SK-N-SH (cell line): Measurements from ENCODE around the gene AFG3L2. TPM values are rescaled to one million over a fixed set of nuclear protein-coding genes. Genes with fewer than 3 reads are reported as not detected.

Experiments used
- CTCF ChIA-PET: fragments of 300-600, 350-600 bp; formaldehyde crosslinking; extraction: SDS; loops from one replicate; lab custom pipeline; 2021; lab: Yijun Ruan, JAX
- POLR2A ChIA-PET: fragments of 350-600 bp; sonication (Branson Sonifier 250); formaldehyde crosslinking; extraction: SDS; loops from one replicate; lab custom pipeline; 2020; ENCODE audit warnings: antibody characterized with exemption, inconsistent platforms; lab: Yijun Ruan, JAX
- DNase-seq: peaks from one replicate; pipeline ENCODE4 v3.0.0; 2012
- H2AFZ ChIP-seq: fragments of 200-600 bp; sonication (generic); 2 replicates; pipeline ENCODE4 v1.8.1; 2016; ENCODE audit warnings: antibody characterized with exemption, mild to moderate bottlenecking, low read depth
- H3F3A ChIP-seq: fragments of 200-600 bp; sonication (generic); replicated peaks from 2 replicates; pipeline ENCODE3; 2016; ENCODE audit warnings: antibody characterized with exemption, mild to moderate bottlenecking; ENCODE audit not compliant: insufficient read depth
- H3K27ac ChIP-seq, 2 experiments: fragments of 200-500 bp in 1 of 2; fragments of 200-600 bp in 1 of 2; sonication (Bioruptor generic) in 1 of 2; sonication (generic), shearing (Covaris generic) in 1 of 2; 2 replicates each; pipeline versions ENCODE4 v1.5.1 to v1.6.1; 2014 to 2016; ENCODE audit warnings: low read depth in 2 of 2, inconsistent platforms in 1 of 2, low read length in 1 of 2, mild to moderate bottlenecking in 1 of 2, mixed read lengths in 1 of 2
- H3K27me3 ChIP-seq: fragments of 200-600 bp; sonication (generic), shearing (Covaris generic); 2 replicates; pipeline ENCODE4 v1.6.1; 2016; ENCODE audit warnings: mixed run types; ENCODE audit not compliant: insufficient read depth
- H3K36me3 ChIP-seq, 2 experiments: fragments of 200-500 bp in 1 of 2; fragments of 200-600 bp in 1 of 2; sonication (Bioruptor generic) in 1 of 2; sonication (generic) in 1 of 2; replicated peaks in 1 of 2; 2 replicates each; pipeline versions ENCODE3 to v1.5.1; 2014 to 2016; ENCODE audit warnings: low read length in 1 of 2, mild to moderate bottlenecking in 1 of 2; ENCODE audit not compliant: insufficient read depth in 2 of 2, control insufficient read depth in 1 of 2
- H3K4me1 ChIP-seq, 2 experiments: fragments of 200-500 bp in 1 of 2; fragments of 200-600 bp in 1 of 2; sonication (Bioruptor generic) in 1 of 2; sonication (generic), shearing (Covaris generic) in 1 of 2; 2 replicates each; pipeline versions ENCODE4 v1.5.1 to v1.6.1; 2014 to 2016; ENCODE audit warnings: low read depth in 1 of 2, low read length in 1 of 2, mixed run types in 1 of 2; ENCODE audit not compliant: insufficient read depth in 2 of 2, control insufficient read depth in 1 of 2
- H3K4me2 ChIP-seq: fragments of 200-600 bp; sonication (generic), shearing (Covaris generic); 2 replicates; pipeline ENCODE4 v1.6.1; 2017; ENCODE audit warnings: mixed run types
- H3K4me3 ChIP-seq, 2 experiments: fragments of 200-500 bp in 1 of 2; fragments of 200-600 bp in 1 of 2; sonication (Bioruptor generic) in 1 of 2; sonication (generic), shearing (Covaris generic) in 1 of 2; 2 replicates each; pipeline versions ENCODE4 v1.5.1 to v1.8.1; 2014 to 2016; ENCODE audit warnings: low read depth in 2 of 2, inconsistent platforms in 1 of 2, low read length in 1 of 2, mild to moderate bottlenecking in 1 of 2, mixed read lengths in 1 of 2, moderate library complexity in 1 of 2
- H3K79me2 ChIP-seq: fragments of 200-600 bp; sonication (generic); 2 replicates; pipeline ENCODE4 v1.8.1; 2017; ENCODE audit warnings: mild to moderate bottlenecking; ENCODE audit not compliant: insufficient read depth
- H3K9ac ChIP-seq: fragments of 200-600 bp; sonication (generic); 2 replicates; pipeline ENCODE4 v1.6.1; 2017; ENCODE audit warnings: mixed run types
- H3K9me2 ChIP-seq: fragments of 200-600 bp; sonication (generic); 2 replicates; pipeline ENCODE4 v1.6.1; 2017; ENCODE audit warnings: mixed run types
- H3K9me3 ChIP-seq: fragments of 200-600 bp; sonication (generic); 2 replicates; pipeline ENCODE4 v1.6.1; 2017; ENCODE audit warnings: mixed run types, mild to moderate bottlenecking, moderate library complexity
- H4K20me1 ChIP-seq: fragments of 200-600 bp; sonication (generic); 2 replicates; pipeline ENCODE4 v1.6.1; 2017; ENCODE audit warnings: mild to moderate bottlenecking, mixed run types; ENCODE audit not compliant: insufficient read depth
- CHD2 ChIP-seq: fragments of 150-350 bp; IDR thresholded peaks from 2 replicates; pipeline ENCODE4 v1.6.1; 2018; ENCODE audit warnings: low read length; ENCODE audit not compliant: partially characterized antibody
- EP300 ChIP-seq, 2 experiments: IDR thresholded peaks; 2 replicates each; pipeline versions ENCODE4 v1.4.0 to v1.6.1; 2012; ENCODE audit warnings: borderline replicate concordance in 1 of 2, low read depth in 1 of 2, low read length in 1 of 2
- EZH2phosphoT487 ChIP-seq: fragments of 200-600 bp; sonication (generic); IDR thresholded peaks from 2 replicates; pipeline ENCODE4 v1.6.1; 2017; ENCODE audit warnings: low read depth, mixed run types, mild to moderate bottlenecking, antibody characterized with exemption, moderate library complexity, borderline replicate concordance
- FOXJ3 ChIP-seq: sonication (generic); formaldehyde crosslinking; IDR thresholded peaks from 2 replicates; pipeline ENCODE4 v1.5.1; 2020; ENCODE audit warnings: mild to moderate bottlenecking, missing genetic modification reagents
- MEF2A ChIP-seq: IDR thresholded peaks from 2 replicates; pipeline ENCODE4 v1.4.0; 2012; ENCODE audit warnings: low read depth, borderline replicate concordance
- NFIC ChIP-seq: IDR thresholded peaks from 2 replicates; pipeline ENCODE4 v1.4.0; 2012; ENCODE audit warnings: borderline replicate concordance
- NRF1 ChIP-seq: IDR thresholded peaks from 2 replicates; pipeline ENCODE4 v1.6.1; 2012; ENCODE audit warnings: low read depth, mild to moderate bottlenecking, low read length
- POLR2AphosphoS5 ChIP-seq: IDR thresholded peaks from 2 replicates; pipeline ENCODE4 v1.6.1; 2012; ENCODE audit warnings: low read depth, low read length
- RAD21 ChIP-seq: IDR thresholded peaks from 2 replicates; pipeline ENCODE4 v1.6.1; 2012; ENCODE audit warnings: mild to moderate bottlenecking, low read length
- RCOR1 ChIP-seq: fragments of 150-350 bp; IDR thresholded peaks from 2 replicates; pipeline ENCODE4 v1.6.1; 2017; ENCODE audit warnings: antibody characterized with exemption, low read length
- RFX5 ChIP-seq: IDR thresholded peaks from 2 replicates; pipeline ENCODE4 v1.6.1; 2012; ENCODE audit warnings: mild to moderate bottlenecking, improper control_type of control experiment, low read length
- SMC3 ChIP-seq: IDR thresholded peaks from 2 replicates; pipeline ENCODE4 v1.6.1; 2012; ENCODE audit warnings: low read depth, low read length, improper control_type of control experiment
- TCF12 ChIP-seq: IDR thresholded peaks from 2 replicates; pipeline ENCODE4 v1.4.0; 2012
- YY1 ChIP-seq: IDR thresholded peaks from 2 replicates; pipeline ENCODE4 v1.4.0; 2012; ENCODE audit warnings: low read depth, mild to moderate bottlenecking
- WGBS: methylation state at CpG from one replicate; pipeline ENCODE4 v1.1.6; 2017; ENCODE audit warnings: low lambda C conversion rate; 5-methylcytosine and 5-hydroxymethylcytosine counted together
- polyA plus RNA-seq, 3 experiments: library from polyadenylated mRNA; depleted of rRNA; stranded (reverse); fragments of >200 nt; gene quantifications; 2 replicates each; pipeline ENCODE4 v1.2.3, GENCODE V29; 2012
- TF ChIP-seq, protein P1 (sequence below): fragments of 150-350 bp; IDR thresholded peaks from 2 replicates; pipeline ENCODE4 v1.6.1; 2017; ENCODE audit warnings: antibody characterized with exemption, low read length, low read depth, borderline replicate concordance
- TF ChIP-seq, protein P2 (sequence below): IDR thresholded peaks from 2 replicates; pipeline ENCODE4; 2012
- TF ChIP-seq, protein P3 (sequence below): IDR thresholded peaks from 2 replicates; pipeline ENCODE4 v1.4.0; 2012; ENCODE audit warnings: low read depth, borderline replicate concordance
- TF ChIP-seq, protein P4 (sequence below): IDR thresholded peaks from 2 replicates; pipeline ENCODE4 v1.4.0; 2012; ENCODE audit warnings: low read depth

Gene AFG3L2
- polyA plus RNA-seq, 1 of the 3 experiments (the other 2 are of a cell fraction): 26.0 TPM

DNA sequence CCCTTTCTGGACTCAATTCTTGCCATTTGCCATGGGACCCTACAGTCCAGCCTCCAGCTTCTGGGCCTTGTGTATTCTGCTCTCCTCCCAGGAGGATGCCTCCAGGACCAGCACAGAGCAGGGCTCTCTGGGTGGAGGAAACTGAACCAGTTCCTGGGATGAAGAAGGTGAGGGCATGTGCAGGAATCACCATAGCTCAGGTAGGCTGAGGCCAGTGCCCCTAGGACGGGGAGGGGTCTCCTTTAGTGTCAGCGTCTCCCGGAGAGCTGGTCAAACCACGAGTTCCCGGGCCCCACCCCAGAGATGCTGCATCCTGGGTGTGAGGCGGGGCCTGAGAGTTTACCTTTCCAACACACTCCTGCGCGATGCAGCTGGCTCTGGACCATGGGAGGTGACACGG is 24.9 kb upstream of the AFG3L2 start:
- Histone ChIP-seq H3K9me2 (no peaks in the 10 kb centered on the region), H4K20me1 (no peaks in the 10 kb centered on the region), H3K36me3 (no peaks in the 10 kb centered on the region), H3K4me3 (no peak overlapping the region), H3K4me2 (no peak overlapping the region), H3K27ac (no peak overlapping the region), H2AFZ (no peak overlapping the region), H3F3A (peaks cover 15% of the 10 kb centered on the region)
- 77% methylated on average over 9 of the region's 9 CpGs for WGBS
- POLR2A ChIA-PET: no interaction called here
- DNase-seq: no peak
- TF ChIP-seq, protein P1, sequence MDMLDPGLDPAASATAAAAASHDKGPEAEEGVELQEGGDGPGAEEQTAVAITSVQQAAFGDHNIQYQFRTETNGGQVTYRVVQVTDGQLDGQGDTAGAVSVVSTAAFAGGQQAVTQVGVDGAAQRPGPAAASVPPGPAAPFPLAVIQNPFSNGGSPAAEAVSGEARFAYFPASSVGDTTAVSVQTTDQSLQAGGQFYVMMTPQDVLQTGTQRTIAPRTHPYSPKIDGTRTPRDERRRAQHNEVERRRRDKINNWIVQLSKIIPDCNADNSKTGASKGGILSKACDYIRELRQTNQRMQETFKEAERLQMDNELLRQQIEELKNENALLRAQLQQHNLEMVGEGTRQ: no peak
- TF ChIP-seq NRF1: no peak
- TF ChIP-seq NFIC: no peak
- no peak for TF ChIP-seq RFX5
- TF ChIP-seq RCOR1: no peak
- no peak for TF ChIP-seq SMC3
- TF ChIP-seq CHD2: no peak
- TF ChIP-seq, protein P2, sequence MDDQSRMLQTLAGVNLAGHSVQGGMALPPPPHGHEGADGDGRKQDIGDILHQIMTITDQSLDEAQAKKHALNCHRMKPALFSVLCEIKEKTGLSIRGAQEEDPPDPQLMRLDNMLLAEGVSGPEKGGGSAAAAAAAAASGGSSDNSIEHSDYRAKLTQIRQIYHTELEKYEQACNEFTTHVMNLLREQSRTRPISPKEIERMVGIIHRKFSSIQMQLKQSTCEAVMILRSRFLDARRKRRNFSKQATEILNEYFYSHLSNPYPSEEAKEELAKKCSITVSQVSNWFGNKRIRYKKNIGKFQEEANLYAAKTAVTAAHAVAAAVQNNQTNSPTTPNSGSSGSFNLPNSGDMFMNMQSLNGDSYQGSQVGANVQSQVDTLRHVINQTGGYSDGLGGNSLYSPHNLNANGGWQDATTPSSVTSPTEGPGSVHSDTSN: no peak
- no peak for TF ChIP-seq EP300 (IDR thresholded peaks at IDR 0.05; ENCODE audit: borderline replicate concordance in 1 of 2, low read depth in 1 of 2, low read length in 1 of 2)
- no peak for TF ChIP-seq EZH2phosphoT487
- no peak for TF ChIP-seq YY1
- TF ChIP-seq, protein P3, sequence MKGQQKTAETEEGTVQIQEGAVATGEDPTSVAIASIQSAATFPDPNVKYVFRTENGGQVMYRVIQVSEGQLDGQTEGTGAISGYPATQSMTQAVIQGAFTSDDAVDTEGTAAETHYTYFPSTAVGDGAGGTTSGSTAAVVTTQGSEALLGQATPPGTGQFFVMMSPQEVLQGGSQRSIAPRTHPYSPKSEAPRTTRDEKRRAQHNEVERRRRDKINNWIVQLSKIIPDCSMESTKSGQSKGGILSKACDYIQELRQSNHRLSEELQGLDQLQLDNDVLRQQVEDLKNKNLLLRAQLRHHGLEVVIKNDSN: no peak
- no peak for TF ChIP-seq TCF12
- TF ChIP-seq POLR2AphosphoS5: no peak
- TF ChIP-seq, protein P4, sequence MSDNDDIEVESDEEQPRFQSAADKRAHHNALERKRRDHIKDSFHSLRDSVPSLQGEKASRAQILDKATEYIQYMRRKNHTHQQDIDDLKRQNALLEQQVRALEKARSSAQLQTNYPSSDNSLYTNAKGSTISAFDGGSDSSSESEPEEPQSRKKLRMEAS: no peak
- no peak for TF ChIP-seq RAD21
- TF ChIP-seq FOXJ3 (CRISPR knock-in tag): no peak
- TF ChIP-seq MEF2A: no peak
- TF ChIP-seq, all 33 proteins: peak for 0
- Histone ChIP-seq H3K27me3 (no peaks in the 10 kb centered on the region), H3K4me1 (peaks cover 0 to 5% of the 10 kb centered on the region in 2 experiments; a peak in 1 of 4 replicates), H3K79me2 (no peaks in the 10 kb centered on the region), H3K9me3 (no peaks in the 10 kb centered on the region), H3K9ac (no peak overlapping the region)
- CTCF ChIA-PET: interaction anchor here (1.0 to 4.8 kb wide), 3 partner anchors 10 to 257 kb away, joined by 3 to 33 read pairs (median 4); no protein-coding TSS in a partner anchor
